SK-N-SH (cell line): ENCODE data around the gene EGLN3.

Experiments
- CHD2 ChIP-seq: fragments of 150-350 bp; IDR thresholded peaks from 2 replicates; pipeline ENCODE4 v1.6.1; 2018; ENCODE audit warnings: low read length; ENCODE audit not compliant: partially characterized antibody
- EP300 ChIP-seq, 2 experiments: IDR thresholded peaks; 2 replicates each; pipeline versions ENCODE4 v1.4.0 to v1.6.1; 2012; ENCODE audit warnings: borderline replicate concordance in 1 of 2, low read depth in 1 of 2, low read length in 1 of 2
- FOXM1 ChIP-seq: IDR thresholded peaks from 2 replicates; pipeline ENCODE4 v1.4.0; 2012; ENCODE audit warnings: low read depth, mild to moderate bottlenecking
- MXI1 ChIP-seq: IDR thresholded peaks from 2 replicates; pipeline ENCODE4 v1.6.1; 2012; ENCODE audit warnings: mild to moderate bottlenecking, low read depth, low read length, improper control_type of control experiment
- RCOR1 ChIP-seq: fragments of 150-350 bp; IDR thresholded peaks from 2 replicates; pipeline ENCODE4 v1.6.1; 2017; ENCODE audit warnings: antibody characterized with exemption, low read length
- TAF1 ChIP-seq: IDR thresholded peaks from 2 replicates; pipeline ENCODE4 v1.6.1; 2012; ENCODE audit warnings: low read depth, mild to moderate bottlenecking, low read length, moderate library complexity, borderline replicate concordance
- YY1 ChIP-seq: IDR thresholded peaks from 2 replicates; pipeline ENCODE4 v1.4.0; 2012; ENCODE audit warnings: low read depth, mild to moderate bottlenecking
- TF ChIP-seq, protein P1 (sequence below): IDR thresholded peaks from 2 replicates; pipeline ENCODE4 v1.6.1; 2012; ENCODE audit warnings: mild to moderate bottlenecking, low read depth, low read length, moderate library complexity
- TF ChIP-seq, protein P2 (sequence below): fragments of 200-600 bp; sonication (generic); IDR thresholded peaks from 2 replicates; pipeline ENCODE4 v1.6.1; 2017; ENCODE audit warnings: antibody characterized with exemption, mild to moderate bottlenecking, moderate library complexity
- TF ChIP-seq, protein P3 (sequence below): IDR thresholded peaks from 2 replicates; pipeline ENCODE4 v1.4.0; 2012; ENCODE audit warnings: low read depth
- TF ChIP-seq, protein P4 (sequence below): IDR thresholded peaks from 2 replicates; pipeline ENCODE4 v1.4.0; 2012; ENCODE audit warnings: low read depth, borderline replicate concordance

DNA sequence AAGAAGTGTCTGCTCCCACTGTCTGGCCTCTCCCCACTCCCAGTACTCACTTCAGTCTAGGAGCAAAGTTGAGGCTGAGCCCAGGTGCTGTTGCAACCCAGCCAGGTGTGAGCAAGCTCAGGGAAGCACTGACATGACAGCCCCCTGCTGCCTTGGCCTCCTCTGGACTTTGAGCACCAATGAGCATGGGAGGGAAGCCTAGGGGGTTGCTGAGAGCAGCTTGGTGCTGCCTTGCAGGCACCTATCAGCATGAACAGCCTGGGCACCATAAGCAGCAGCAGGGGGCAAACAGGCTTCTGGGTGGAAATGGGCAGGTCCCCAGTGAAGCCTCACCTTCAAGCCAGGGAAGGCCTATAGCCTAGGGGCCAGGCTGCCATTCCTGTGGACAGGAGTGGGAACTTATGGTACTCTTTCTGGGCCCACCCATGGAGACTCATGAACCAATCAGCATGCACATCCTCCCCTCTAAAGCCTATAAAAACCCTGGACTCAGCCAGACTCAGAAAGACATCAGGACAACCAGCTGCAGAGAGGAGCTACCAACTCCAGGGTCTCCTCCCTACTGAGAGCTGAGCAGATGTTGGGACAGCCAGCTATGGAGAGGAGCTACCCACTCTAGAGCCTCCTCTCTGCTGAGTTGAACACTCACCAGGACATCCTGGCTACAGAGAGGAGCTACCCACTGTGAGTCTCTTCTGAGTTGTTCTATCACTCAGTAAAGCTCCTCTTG lies 49.3 kb downstream of the EGLN3 start:
- TF ChIP-seq MXI1 = no peak
- TF ChIP-seq, protein P1, sequence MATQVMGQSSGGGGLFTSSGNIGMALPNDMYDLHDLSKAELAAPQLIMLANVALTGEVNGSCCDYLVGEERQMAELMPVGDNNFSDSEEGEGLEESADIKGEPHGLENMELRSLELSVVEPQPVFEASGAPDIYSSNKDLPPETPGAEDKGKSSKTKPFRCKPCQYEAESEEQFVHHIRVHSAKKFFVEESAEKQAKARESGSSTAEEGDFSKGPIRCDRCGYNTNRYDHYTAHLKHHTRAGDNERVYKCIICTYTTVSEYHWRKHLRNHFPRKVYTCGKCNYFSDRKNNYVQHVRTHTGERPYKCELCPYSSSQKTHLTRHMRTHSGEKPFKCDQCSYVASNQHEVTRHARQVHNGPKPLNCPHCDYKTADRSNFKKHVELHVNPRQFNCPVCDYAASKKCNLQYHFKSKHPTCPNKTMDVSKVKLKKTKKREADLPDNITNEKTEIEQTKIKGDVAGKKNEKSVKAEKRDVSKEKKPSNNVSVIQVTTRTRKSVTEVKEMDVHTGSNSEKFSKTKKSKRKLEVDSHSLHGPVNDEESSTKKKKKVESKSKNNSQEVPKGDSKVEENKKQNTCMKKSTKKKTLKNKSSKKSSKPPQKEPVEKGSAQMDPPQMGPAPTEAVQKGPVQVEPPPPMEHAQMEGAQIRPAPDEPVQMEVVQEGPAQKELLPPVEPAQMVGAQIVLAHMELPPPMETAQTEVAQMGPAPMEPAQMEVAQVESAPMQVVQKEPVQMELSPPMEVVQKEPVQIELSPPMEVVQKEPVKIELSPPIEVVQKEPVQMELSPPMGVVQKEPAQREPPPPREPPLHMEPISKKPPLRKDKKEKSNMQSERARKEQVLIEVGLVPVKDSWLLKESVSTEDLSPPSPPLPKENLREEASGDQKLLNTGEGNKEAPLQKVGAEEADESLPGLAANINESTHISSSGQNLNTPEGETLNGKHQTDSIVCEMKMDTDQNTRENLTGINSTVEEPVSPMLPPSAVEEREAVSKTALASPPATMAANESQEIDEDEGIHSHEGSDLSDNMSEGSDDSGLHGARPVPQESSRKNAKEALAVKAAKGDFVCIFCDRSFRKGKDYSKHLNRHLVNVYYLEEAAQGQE = no peak
- TF ChIP-seq, protein P2, sequence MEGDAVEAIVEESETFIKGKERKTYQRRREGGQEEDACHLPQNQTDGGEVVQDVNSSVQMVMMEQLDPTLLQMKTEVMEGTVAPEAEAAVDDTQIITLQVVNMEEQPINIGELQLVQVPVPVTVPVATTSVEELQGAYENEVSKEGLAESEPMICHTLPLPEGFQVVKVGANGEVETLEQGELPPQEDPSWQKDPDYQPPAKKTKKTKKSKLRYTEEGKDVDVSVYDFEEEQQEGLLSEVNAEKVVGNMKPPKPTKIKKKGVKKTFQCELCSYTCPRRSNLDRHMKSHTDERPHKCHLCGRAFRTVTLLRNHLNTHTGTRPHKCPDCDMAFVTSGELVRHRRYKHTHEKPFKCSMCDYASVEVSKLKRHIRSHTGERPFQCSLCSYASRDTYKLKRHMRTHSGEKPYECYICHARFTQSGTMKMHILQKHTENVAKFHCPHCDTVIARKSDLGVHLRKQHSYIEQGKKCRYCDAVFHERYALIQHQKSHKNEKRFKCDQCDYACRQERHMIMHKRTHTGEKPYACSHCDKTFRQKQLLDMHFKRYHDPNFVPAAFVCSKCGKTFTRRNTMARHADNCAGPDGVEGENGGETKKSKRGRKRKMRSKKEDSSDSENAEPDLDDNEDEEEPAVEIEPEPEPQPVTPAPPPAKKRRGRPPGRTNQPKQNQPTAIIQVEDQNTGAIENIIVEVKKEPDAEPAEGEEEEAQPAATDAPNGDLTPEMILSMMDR = no peak
- no peak for TF ChIP-seq EP300 (IDR thresholded peaks at IDR 0.05; ENCODE audit: borderline replicate concordance in 1 of 2, low read depth in 1 of 2, low read length in 1 of 2)
- TF ChIP-seq, protein P3, sequence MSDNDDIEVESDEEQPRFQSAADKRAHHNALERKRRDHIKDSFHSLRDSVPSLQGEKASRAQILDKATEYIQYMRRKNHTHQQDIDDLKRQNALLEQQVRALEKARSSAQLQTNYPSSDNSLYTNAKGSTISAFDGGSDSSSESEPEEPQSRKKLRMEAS = no peak
- TF ChIP-seq YY1 = no peak
- TF ChIP-seq TAF1 = no peak
- TF ChIP-seq RCOR1 = no peak
- no peak for TF ChIP-seq CHD2
- TF ChIP-seq, protein P4, sequence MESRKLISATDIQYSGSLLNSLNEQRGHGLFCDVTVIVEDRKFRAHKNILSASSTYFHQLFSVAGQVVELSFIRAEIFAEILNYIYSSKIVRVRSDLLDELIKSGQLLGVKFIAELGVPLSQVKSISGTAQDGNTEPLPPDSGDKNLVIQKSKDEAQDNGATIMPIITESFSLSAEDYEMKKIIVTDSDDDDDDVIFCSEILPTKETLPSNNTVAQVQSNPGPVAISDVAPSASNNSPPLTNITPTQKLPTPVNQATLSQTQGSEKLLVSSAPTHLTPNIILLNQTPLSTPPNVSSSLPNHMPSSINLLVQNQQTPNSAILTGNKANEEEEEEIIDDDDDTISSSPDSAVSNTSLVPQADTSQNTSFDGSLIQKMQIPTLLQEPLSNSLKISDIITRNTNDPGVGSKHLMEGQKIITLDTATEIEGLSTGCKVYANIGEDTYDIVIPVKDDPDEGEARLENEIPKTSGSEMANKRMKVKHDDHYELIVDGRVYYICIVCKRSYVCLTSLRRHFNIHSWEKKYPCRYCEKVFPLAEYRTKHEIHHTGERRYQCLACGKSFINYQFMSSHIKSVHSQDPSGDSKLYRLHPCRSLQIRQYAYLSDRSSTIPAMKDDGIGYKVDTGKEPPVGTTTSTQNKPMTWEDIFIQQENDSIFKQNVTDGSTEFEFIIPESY = no peak
- TF ChIP-seq FOXM1 = no peak
